Stimulated activated CD4-positive, alpha-beta T cell treated with anti-CD3 and anti-CD28 coated beads, TNF-alpha, amount 100 ng/mL, for 48 hours (primary cell): ENCODE data around the gene MOB3A.
"Not testable (repeated sequence)": the region's sequence is repeated elsewhere in the genome, so short reads cannot be mapped to it uniquely, and the experiment has no call there.

Experiments used
- DNase-seq, 3 donors: peaks; one replicate each; pipeline ENCODE4 v3.0.0-alpha.2; 2020; ENCODE audit warnings: low read depth in 3 of 3

Gene MOB3A

DNA sequence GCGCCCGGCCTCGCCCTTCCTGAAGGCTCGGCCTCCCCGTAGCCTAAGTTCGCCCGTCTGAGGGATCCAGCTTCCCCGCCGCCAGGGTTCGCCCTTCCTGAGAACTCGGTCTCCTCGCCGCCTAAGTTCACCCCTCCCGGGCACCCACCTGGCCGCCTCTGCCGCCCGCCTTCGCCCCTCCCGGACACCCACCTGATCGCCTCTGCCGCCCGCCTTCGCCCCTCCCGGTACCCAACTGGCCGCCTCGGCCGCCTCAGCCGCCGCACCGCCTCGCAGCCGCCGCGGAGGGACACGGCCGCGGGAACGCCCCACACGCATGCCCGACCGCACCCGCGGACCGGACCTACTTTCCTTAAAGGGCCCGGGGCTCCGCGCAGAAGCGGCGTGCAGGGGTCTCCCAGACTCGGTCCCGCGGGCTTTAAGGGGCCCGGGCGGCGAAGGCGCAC lies at the start of gene MOB3A:
MOB3A (minus strand) TSS at position 293 of the 446 bp plus-strand sequence. CDS start 17,766 bp downstream, outside the sequence.
- peak in 1 of 3 donors; percentile 80 for DNase-seq

DNA sequence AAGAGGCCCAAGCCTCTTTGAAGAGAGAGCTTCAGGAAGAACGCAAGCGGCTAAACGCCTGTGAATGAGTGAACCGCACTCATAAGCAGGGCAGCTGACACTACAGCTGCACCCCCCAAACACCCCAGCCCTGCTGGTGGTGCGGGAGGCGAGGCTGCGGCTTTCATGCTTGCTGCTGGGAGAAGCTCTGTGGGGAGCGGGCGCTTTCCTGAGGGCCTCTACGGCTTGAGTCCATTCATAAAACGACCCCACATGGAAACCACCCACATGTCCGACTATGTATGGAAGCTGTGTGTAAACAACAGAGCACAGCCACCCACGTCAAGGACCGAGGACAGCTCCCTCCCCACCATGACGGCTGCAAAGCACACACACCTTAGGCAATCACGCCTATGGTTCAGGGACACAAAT lies 49.7 kb upstream of the MOB3A start:
- no peak for DNase-seq

DNA sequence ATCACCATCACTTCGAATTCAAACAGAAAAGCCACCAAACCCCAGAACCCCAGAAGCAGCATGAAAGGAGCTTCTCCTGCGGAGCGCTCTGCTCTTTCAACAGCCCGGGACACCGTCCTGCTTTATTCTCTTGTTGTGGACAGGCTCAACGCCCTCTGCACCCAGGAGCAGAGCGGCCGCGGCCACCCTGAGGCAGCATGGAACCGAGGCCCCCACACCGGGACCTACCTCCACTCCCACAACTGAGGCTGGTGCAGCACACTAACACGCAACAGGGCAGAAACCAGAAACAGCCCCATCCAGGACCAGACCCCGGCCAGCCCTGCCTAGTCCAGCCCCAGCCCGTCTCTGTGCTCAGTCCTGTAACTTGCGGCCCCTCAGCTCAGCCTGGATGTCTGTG lies 48.1 kb upstream of the MOB3A start:
- no peak for DNase-seq

DNA sequence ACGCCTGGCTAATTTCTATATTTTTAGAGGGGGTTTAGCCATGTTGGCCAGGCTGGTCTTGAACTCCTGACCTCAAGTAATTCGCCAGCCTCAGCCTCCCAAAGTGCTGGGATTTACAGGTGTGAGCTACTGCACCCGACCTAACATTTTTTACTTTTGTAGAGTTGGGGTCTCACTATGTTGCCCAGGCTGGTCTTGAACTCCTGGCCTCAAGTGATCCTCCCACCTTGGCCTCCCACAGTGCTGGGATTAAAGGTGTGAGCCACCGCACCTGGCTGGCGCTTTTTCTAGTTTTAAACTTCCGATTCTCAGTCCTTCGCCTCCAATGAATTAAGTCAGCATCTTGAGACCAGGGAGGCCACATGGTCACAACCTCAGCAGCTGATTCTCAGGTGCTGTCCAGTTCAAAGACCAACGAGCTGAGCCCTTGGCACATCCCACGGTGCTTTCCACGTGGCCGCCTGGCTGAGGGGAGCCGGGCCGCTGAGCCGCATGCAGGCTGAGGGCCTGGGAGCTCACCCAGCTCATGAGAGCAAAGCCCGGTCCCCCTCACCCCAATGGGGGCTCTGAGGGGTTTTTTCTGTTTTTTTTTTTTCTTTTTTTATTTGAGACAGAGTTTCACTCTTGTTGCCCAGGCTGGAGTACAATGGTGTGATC lies 46.2 kb upstream of the MOB3A start:
- no peak for DNase-seq

DNA sequence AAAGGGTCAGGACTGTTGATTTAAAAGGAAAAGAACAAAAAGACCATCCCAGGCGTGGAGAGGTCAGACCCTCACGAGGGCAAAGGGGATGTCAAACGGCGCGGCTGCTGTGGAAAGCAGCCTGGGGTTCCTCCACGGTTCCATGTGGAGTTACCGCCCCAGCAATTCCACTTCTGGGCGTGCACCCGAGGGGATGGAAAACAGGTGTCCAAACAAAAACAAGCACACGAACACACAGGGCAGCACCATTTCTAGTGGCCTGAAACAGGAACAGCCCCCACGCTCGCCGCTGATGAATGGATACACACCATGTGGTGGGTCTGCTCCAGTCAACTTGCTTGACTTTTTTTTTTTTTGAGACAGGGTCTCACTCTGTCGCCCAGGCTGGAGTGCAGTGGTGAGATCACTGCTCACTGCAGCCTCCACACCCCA lies 44.0 kb upstream of the MOB3A start:
- no peak for DNase-seq

DNA sequence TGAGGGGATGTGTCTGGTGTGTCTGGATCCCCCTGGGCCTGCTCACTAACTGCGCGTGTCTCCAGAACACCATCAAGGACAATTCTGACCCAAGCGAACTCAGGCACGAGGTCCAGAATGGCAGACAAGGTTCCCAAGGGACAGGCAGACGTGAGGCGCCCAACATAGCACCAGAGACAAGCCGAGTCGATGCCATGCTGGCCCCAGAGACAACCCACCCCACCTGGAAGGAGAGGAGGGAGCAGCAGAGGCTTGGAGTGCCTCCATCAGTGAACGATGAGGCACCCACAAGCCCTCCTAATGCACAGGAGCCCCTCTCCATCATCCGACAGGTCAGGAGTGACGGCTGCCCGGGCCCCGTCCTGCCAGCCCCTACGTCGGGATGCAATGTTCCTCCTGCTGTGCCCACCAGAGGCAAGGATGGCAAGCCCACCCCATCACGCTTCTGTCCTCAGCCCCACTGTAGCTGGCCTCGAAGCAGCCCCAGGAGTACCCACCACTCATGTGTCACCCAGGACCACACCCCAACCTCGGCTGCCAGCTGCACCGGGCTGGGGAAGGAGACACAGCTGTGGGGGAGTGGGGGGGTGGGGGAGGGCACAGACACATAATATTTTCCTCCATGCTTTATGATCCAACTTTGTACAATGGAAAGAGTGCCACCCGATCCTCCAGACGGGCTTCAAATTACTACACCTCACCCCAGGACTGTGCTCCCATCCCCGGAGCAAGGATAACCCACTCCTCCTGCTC lies 43.4 kb upstream of the MOB3A start:
- DNase-seq: no peak

DNA sequence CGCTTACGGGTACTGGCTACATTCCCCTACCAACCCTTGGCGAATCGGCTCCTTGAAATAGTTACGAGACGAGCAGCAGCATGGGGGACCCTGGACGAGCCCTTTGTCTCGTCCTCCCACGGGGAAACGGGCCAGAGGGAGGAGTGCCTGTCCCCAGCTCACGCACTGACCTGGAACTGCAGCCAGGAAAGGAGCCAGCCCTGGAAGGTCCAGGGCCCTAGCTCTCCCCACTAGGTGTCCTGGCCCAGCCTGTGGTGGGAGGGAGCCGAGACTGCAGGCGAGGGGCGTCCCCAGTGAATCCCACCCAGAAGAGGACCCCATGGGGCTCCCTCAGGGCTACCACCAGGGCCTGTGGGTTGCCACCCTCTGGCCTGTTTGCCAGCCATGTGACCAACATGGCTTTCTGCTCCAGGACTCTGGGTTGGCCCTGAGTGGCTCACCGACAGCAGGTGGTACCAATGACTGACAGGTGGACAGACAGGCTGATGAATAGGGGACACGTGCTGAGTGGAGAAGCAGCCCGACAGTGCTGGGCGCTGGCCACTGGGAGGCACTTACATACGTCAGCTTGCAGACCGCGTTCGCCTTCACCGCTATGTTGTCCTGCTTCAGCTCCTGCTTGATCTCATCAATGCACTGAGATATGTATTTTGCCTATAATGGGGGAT lies 42.1 kb upstream of the MOB3A start:
- DNase-seq: no peak

DNA sequence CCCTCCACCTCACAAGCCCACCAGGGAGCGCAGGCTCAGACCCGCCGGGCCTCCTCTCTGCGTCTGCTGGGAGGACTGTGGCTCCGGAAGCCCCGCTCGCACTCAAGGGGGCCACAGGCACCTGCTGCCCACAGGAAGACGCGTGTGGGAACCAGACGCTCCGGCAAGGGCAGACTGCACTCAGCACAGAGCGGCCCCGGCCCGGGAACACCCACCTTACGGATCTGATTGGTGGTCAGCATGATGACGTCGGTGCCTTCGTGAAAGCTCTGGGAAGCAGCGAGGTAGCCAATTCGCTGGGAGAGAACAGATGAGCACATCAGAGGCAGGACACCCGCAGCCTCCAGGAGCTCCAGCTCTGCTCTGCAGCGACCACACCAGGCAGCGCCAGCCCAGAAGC lies 40.7 kb upstream of the MOB3A start:
- no peak for DNase-seq

DNA sequence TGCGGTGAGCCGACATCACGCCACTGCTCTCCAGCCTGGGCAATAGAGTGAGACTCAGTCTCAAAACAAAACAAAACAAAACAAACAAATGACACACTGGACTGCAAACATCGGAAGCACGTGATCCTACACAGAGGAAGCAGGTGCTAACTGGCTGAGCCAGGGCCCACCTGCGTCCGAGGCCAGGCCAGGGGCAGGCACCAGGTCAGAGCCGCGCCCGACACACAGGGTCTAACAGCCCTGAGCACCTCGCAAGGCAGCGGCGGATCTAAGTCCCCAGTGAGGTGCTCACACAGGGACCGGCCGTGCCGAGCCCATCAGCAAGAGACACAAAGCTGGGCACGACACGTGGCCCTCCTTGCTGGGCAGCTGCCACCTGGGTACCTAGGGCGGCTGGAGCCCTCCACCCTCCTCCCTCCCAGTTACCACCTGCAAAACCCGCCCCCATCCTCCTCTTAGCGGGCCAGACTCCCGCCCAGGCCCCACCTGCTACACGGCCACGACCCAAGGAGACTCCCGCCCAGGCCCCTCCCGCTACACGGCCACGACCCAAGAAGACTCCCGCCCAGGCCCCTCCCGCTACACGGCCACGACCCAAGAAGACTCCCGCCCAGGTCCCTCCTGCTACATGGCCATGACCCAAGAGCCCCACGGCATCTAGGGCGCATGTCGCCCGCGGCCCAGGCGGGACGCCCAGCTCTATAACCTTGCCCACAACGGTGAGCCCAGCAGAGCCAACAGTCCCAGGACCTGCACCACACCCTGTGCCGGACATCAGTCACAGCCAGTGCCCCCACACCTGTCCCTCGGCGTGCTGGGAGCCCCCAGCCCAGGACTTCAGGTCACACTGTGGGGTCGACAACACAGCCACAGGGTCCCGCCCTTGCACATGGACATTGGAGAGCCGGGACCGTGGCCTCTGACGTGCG lies 39.6 kb upstream of the MOB3A start:
- no peak for DNase-seq

DNA sequence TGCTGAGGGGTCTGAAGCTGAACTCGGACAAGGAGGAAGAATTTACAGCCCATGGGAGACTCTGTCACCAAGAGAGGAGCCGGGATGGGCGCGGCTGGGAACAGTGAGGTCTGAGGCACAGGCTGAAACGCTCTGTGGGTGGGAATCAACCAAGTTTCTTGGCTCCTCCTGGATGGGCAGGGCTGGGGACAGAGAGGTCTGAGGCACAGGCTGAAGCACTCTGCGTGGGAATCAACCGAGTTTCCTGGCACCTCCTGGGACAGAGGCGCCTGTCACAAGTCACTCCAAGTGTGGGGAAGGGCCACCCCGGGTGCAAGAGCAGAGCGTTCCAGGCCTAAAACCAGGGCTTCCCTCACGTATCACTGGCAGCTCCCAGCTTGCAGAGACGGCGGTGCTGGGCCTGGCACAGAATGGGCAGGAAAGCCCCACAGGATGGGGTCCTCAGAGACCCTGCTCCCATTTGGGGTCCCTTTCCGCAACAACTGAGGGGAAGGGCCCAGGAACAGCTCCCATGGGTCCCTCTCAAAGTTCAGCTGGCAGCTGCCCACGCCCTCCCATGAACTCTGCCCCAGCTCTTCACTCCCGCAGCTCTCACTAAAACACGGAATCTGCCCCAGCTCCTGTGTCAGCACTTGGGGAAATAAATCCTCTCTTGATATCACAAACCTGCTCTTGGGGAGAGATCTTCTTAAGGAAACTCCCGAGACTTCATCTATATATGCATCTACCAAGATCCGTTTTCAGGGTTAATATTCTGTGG lies 36.8 kb upstream of the MOB3A start:
- no peak for DNase-seq

DNA sequence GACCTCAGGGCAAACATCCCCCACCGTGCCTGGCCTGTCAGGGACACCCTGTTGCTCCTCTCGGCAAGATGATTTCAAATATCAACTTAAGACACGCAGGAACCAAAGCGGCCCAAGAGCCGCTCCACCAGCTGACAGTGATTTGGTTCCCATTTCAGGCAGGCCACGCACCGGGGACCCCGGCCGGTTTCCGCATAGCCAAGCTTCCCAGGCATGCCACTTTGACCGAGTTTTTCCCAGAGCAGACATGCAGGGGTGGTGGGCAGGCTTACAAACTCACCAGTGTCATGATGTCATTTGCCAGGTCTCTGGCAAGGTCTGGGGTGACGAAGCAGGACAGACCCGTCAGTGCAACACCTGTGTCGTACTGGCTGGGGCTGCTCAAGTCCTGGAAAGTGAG lies 36.1 kb upstream of the MOB3A start:
- DNase-seq: no peak

DNA sequence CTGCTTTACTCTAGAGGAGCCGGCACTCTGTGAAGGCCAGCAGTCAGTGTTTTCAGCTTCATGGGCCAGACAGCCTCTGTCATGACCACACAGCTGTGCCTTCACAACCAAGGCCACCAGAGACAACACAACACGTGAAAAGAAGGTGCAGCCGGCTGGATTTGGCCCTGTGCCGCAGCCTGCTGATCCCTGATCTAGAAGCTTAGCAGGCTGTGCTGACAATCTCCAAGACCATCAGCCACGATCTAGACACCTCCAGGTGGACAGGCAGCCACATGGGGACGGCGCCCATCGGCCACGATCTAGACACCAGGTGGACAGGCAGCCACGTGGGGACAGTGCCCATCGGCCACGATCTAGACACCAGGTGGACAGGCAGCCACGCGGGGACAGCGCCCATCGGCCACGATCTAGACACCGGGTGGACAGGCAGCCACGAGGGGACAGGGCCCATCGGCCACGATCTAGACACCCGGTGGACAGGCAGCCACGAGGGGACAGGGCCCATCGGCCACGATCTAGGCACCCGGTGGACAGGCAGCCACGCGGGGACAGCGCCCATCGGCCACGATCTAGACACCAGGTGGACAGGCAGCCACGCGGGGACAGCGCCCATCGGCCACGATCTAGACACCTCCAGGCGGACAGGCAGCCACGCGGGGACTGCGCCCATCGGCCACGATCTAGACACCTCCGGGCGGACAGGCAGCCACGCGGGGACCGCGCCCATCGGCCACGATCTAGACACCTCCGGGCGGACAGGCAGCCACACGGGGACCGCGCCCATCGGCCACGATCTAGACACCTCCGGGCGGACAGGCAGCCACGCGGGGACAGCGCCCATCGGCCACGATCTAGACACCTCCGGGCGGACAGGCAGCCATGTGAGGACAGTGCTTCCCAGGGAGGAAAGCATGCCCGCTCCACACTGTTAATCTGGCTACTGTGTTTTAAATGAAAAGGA lies 35.2 kb upstream of the MOB3A start:
- DNase-seq: not testable (repeated sequence)

DNA sequence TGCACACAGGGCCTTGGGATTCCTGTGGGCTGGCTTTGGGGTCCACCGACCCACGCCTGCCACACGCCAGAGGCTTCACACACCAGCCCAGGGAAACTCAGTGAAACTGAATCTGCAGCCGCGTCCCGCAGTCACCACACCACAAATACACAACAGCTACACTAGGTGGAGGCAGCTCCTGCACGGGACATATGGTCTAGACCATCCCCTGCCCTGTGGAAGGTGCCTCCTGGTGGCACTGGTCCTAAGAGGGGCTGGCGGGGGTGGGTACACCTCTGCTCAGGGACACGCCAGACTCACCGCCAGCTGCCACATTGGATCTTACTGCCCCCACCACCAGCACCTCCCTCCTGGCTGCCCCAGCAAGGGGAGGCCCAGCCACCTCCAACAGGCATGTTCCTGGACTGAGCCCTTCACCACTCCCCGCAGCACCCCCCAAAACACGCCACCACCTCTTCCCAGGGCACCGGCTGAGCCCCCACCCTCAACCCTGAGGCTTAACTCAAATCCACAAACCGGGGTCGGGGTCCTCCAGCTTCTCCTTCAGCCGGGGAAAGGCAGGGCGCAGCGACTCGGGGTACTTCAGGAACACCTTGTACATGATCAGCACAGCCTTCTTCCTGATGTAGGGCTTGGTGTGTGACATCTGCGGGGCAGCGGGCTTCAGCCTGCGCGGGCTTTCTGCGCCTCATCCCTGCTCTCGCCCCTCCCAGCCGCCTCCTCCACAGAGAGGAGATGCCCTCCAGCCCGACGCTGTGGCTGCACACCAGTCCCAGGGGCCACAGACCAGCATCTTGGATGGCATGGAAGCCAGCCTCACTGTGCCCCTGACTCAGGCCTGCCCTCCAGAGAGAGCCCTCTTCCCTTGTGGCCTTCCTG lies 34.0 kb upstream of the MOB3A start:
- no peak for DNase-seq

DNA sequence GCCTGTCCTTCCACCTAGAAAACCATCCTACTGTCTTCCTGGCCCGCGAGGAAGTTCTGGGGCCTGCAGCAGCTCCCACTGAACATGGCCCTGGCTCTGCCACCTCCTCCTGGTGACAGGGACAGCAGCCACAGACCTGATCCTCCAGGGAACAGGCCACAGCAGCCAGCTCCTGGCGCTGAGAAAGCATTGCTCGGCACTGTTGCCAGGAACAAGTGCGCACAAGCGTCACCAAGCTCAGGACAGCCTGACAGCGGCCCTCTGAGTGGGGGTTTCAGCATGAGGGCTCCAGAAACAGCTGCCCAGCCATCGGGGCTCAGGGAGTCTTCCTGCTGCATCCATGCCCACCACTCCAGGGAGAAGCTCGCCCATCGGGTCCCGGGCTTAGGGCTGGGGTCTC lies 33.4 kb upstream of the MOB3A start:
- DNase-seq: no peak

DNA sequence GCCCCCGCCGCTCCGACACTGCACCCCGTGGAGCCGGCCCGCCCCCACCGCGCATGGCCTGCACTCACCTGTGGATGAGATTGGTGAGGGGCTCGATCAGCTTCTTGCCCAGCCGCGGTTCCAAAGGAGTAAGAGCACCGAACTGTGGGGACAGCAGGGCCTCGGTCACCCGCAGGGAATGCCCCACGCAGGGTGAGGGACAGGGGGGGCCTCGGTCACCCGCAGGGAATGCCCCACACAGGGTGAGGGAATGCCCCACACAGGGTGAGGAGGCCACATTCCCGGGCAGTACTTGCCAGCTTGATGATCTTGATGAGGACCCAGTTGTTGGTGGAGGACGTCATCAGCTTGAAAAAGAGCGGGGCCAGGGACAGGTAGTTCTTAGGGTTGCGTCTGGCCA lies 32.9 kb upstream of the MOB3A start:
- DNase-seq: no peak

DNA sequence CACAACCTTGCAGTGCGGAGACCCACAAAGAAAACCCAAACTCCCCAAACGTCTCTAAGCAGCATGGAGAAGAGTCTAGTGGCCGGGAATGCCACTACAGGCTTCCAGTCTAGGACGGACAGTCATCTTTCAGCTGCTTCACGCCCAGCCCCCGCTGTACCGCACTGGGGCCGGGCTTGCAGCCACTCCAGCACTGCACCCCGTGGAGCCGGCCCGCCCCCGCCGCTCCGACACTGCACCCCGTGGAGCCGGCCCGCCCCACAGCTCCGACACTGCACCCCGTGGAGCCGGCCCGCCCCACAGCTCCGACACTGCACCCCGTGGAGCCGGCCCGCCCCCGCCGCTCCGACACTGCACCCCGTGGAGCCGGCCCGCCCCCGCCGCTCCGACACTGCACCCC lies 32.1 kb upstream of the MOB3A start:
- DNase-seq: not testable (repeated sequence)

DNA sequence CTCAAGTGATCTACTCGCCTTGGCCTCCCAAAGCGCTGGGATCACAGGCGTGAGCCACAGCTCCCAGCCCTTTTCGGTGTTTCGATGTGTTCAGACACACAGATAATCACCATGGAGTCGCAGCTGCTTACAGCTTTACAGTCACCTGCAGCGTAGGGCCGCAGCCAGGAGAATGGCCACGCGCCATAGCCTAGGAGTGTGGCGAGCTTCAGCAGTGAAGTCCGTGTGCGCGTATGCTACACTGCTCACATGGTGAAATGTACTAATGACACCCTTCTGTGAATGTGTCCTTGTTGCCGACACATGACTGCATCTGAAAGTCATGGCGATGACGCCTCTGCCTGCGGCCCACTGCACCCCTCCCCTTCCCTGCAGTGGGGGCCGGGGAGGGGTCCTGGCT lies 31.6 kb upstream of the MOB3A start:
- no peak for DNase-seq

DNA sequence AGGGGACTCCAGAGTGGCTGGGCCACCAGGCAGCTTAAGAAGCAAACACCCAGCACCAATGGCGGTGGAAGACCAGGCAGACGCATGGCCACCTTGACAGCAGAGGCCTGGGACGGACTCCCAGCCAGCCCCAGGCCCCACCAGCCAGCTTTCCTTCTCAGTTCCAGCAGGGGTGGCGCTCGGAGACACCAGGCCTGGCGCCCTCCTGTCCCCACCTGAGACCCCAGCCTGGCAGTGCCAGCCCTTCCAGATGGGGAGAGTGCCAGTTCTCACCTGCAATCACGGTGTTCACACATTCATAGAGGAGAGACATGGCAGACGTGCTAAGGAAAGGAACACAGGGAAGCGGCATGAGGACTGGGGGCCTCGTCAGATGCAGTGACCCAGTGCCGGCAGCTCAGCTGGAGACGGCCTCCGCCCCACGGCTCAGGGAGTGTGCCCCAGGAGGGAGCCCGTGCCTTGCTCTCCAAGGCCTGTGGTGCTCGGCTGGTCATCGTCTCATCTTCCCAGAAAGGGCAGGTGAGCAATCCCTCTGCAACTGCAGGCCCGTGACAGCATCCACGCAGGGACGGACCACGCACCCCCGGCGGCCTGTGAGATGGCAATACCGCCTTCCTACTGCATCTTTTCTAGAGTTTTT lies 30.9 kb upstream of the MOB3A start:
- no peak for DNase-seq
